GM12801 (cell line): ENCODE measurements around the gene SEMA3A.

ENCODE experiments used
- CTCF ChIP-seq: IDR thresholded peaks from one replicate; pipeline ENCODE4 v1.5.1; 2011; ENCODE audit warnings: control low read depth; ENCODE audit not compliant: insufficient read length; ENCODE audit errors: extremely low read depth

Gene SEMA3A

GRCh38 chr7:84183741-84184140 lies 10.8 kb downstream of the SEMA3A start:
- no peak for TF ChIP-seq CTCF

GRCh38 chr7:84182301-84182700 lies 12.3 kb downstream of the SEMA3A start:
- no peak for TF ChIP-seq CTCF

GRCh38 chr7:84181628-84182027 lies 13.0 kb downstream of the SEMA3A start:
- TF ChIP-seq CTCF: no peak

GRCh38 chr7:84177758-84178412 lies 16.7 kb downstream of the SEMA3A start:
- no peak for TF ChIP-seq CTCF

- TF ChIP-seq CTCF: no peak
Measured at GRCh38 chr7:84176716-84177115, 17.9 kb downstream of the SEMA3A start.

GRCh38 chr7:84175461-84175860 lies 19.1 kb downstream of the SEMA3A start:
- TF ChIP-seq CTCF: no peak

- TF ChIP-seq CTCF: no peak
Measured at GRCh38 chr7:84170646-84171045, 23.9 kb downstream of the SEMA3A start.
